HG03558 (cell line): ENCODE results near the gene ZMPSTE24.
A peak's percentile ranks its signal among the peaks of the same experiment; 100 is the strongest.
"Not testable (repeated sequence)": the region's sequence is repeated elsewhere in the genome, so short reads cannot be mapped to it uniquely, and the experiment has no call there.

Experiments
- ATAC-seq: cut with Tn5 transposase; IDR thresholded peaks from one replicate; pipeline ENCODE4 v1.9.1; 2021; ENCODE audit warnings: moderate number of reproducible peaks; ENCODE audit not compliant: unreplicated experiment; ENCODE audit errors: extremely low read depth

ZMPSTE24 gene

DNA sequence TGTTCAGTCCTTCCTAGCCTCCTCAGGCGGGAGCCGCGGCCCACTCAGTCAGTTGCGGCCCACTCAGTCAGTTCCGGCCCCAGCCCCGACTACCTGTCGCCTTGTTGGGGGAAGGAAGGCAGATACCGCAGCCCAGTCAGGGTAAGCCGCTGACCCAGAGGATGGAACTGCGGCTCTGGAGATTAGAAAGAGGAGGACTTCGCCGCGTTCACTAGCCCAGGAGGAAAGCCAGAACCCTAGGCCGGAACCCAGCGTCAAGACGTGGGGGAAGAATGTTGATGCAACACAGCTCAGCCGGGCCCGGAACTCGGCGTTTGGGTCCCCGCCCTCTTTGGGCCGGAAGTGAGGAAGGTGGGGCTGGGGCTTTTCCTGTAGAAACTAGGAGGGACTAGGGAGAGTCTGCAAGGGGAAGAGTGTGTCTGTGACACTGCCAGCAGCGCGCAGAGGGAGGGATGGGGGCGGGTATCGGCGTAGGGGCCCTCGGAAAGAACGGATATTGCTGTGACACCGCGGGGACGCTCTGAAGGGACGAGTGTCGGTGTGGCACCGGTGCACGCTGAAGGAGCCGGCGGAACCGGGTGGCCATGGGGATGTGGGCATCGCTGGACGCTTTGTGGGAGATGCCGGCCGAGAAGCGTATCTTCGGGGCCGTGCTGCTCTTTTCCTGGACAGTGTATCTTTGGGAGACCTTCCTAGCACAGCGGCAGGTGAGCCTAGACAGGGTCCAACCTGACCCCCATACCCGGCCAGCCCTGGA lies at the start of gene ZMPSTE24:
TSS of gene ZMPSTE24 (plus strand) at position 549 of the 757 bp plus-strand sequence. CDS start at position 585, 36 bp downstream.
- ATAC-seq, result peak; percentile 66

DNA sequence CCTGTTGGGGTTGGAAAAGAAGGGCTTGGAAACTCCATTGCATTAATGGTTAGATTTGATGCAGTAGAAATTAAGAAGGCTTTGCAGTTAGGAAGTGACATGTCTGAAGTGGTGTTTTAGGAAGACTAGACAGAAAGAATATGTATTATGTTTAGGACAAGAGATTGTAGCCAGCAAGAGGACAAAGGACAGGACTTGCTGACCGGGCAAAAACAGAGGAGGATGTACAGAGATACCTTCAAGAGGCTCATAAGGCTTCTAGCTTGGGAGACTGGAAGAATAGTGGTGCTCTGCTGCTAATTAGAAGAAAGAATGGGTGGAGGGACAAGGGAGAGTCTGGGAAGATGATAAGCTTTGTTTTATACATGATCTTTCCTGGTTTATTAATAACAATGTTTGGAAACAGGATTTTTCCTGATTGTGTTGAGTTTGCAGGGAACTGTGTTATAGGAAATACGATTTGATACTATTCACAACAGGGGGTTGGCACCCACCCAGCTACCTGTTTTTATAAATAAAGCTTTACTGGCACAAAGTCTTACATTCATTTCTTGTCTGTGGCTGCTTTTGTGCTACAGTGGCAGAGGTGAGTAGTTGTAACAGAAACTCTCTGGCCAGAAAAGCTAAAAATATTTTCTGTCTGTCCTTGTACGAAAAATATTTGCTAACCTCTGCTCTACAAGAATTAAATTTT lies 47.4 kb upstream of the ZMPSTE24 start:
- ATAC-seq, result no peak

DNA sequence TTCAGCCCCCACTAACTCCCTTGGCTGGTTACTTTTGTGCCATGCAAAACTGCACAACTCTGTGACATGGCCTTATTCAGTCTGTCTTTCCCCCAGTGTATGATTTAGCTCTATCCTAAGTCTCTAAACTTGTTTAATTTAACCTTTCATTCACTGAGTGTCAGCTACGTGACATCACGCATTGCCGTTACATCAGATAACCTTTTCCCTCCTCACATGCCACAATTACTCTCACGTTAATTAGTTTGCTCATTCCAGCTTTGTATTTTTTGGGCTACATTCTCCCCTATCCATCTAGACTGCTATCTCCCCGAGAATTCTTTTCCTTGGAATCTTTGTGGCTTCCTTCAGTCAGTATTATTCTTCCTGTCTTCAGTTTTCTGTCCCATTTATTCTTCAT lies 39.7 kb upstream of the ZMPSTE24 start:
- no peak for ATAC-seq

- ATAC-seq, result not testable (repeated sequence)
These were observed 36.5 kb upstream of the ZMPSTE24 start for GRCh38 chr1:40221471-40221905.

GRCh38 chr1:40221977-40222772 lies 35.9 kb upstream of the ZMPSTE24 start:
- no peak for ATAC-seq

DNA sequence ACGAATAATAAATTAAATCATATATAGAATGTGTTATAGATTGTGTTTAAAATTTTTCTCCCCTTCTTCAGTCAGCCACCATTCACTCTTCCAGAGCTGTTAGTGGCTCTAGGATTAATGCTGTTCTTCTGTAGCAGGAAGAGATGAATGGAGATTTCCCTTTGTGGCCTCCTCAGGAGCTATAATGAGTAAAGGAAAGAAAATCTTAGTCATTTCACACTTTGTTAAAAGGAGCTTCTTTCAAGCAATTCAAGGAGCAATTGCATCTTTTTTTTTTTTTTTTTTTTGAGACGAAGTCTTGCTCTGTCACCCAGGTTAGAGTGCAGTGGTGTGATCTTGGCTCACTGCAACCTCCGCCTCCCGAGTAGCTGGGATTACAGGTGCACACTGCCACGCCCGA lies 34.0 kb upstream of the ZMPSTE24 start:
- no peak for ATAC-seq

- ATAC-seq, result no peak
These were observed 31.8 kb upstream of the ZMPSTE24 start for GRCh38 chr1:40226192-40226591.

GRCh38 chr1:40232444-40232843 lies 25.6 kb upstream of the ZMPSTE24 start:
- ATAC-seq, result peak; percentile 78

DNA sequence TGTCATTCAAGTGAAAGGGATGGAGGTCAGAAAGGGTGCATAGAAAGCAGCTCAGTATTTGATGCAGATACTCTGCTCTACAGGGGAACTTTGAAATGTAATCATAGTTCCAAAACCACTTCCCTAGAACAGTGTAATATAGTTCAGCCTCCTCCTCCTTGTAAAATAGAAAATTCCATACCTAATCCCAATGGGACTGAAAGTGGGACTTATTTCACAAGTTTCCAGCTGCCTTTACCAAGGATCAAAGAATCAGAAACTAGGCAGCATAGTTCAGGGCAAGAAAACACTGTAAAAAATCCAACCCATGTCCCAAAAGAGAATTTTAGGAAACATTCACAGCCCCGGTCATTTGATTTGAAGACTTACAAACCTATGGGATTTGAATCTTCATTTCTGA lies 18.4 kb upstream of the ZMPSTE24 start:
- ATAC-seq, result no peak

DNA sequence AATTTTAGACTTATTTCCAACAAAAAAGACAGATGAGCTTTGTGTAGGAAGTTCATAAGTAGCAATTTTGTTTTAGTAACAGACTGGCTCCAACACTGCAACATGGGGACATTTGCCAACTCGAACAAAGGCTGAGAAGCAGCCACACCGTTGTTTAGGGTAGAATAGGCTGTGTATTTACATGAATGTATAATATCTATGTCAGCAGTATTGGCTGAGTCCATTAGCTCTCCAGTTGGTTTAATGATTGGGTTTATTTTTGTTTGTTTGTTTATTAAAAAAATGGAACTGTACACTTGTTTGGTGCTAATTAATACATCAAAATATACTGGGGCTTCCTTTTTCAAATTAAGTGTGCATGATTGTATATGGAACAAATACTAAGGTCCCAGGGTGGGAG lies 17.6 kb upstream of the ZMPSTE24 start:
- ATAC-seq, result no peak

GRCh38 chr1:40241362-40241761 lies 16.7 kb upstream of the ZMPSTE24 start:
- no peak for ATAC-seq

GRCh38 chr1:40243351-40243750 lies 14.7 kb upstream of the ZMPSTE24 start:
- no peak for ATAC-seq

- no peak for ATAC-seq
These were observed 13.8 kb upstream of the ZMPSTE24 start for GRCh38 chr1:40244138-40244744.

DNA sequence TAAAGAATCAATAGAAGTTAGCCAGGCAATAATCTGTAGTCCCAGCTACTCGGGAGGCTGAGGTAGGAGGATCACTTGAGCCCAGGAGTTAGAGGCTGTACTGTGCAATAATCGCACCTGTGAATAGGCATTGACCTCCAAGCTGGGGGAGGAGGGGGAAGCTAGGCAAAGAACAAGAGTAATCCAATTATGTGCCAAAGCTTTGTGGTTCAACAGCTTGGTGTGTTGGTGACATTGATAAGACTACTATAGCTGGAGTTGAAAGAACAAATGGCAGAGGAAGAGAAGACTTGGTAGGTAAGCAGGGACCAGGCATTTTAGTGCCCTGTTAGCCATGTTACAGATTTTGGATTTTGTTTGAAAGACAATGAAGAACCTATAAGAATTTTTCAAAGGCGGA lies 12.3 kb upstream of the ZMPSTE24 start:
- no peak for ATAC-seq

- ATAC-seq, result no peak
These were observed 10.4 kb upstream of the ZMPSTE24 start, which contains the start of gene TMCO2 for GRCh38 chr1:40247655-40248054. Gene TMCO2, plus strand, starts transcription at chr1:40247937. Its CDS starts 57 bp downstream, at chr1:40247994.

GRCh38 chr1:40248412-40248811 lies 9.6 kb upstream of the ZMPSTE24 start:
- no peak for ATAC-seq

- ATAC-seq, result no peak
These were observed 6.6 kb upstream of the ZMPSTE24 start for GRCh38 chr1:40251456-40251855.

DNA sequence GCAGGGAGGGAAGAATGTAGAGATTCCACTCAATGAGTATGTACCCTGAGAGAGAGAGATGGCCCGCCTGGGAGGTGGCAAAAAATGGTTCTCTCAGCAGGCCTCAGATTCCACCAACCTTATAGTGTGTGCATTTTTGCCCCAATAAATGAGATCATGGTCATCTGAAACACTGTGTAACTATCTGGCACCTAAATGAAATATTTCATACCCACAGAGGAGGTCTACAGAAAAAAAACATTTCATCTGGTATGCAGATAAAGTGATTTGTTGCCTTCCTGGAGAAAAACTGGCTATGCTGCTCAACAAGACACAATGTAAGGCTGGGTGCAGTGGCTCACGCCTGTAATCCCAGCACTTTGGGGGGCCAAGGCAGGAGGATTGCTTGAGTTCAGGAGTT lies 5.4 kb upstream of the ZMPSTE24 start:
- ATAC-seq, result no peak

DNA sequence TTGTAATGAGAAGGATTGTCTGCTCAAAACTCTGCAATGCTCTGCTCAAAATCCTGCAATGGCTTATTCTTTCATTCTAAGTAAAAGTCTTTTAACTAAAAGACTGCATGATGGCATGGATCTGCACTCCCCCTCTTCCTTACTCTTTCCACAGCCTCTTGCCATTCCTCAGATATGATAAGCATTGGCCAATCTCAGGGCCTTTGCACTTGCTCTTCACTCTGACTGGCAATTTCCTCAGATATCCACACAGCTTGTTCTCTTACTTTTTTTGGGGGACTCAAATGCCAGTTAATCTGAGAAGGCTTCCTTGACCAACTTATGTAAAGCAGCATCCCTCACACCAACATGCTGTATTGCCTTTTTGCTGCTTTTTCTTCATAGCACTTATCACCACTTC lies 2.8 kb upstream of the ZMPSTE24 start:
- ATAC-seq, result no peak

DNA sequence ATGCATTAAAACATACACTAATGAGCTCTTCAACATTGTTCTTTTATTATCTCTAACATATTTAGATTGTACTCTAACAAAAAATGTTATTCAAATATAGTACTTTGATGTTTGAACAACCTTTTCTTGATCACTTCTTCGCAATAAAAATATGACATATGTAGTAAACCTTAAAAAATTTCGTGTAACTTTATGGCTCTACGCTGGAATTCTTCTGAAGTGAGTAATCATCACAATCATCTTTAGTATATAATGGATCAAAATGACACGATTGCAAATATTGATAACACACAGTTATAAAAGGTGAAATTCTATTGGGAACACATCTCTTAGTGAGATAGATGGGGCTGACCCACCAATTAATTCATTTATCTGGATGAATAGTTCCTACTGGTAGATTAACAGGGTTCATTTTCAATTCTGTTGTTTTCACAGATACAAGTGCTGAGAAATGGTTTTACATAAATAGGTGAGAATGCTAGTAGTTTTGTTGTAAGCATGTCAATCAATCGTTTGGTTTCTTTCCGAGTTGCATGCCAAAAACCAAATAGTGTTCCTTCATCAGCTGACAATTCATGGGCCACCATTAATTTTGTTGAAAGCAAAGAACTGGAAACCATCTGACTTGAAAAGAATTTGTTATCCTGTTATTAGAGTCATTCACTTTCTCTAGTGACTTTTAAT lies 1.5 kb upstream of the ZMPSTE24 start:
- no peak for ATAC-seq
